Activated CD4-positive, CD25-positive, alpha-beta regulatory T cell treated with anti-CD3 and anti-CD28 coated beads, Interleukin-2, amount 50 U/mL, for 16 hours (primary cell): ENCODE measurements around the gene GAB2.
"Not testable (repeated sequence)": the region's sequence is repeated elsewhere in the genome, so short reads cannot be mapped to it uniquely, and the experiment has no call there.

Experiments used
- DNase-seq: peaks from one replicate; pipeline ENCODE4 v3.0.0-alpha.2; 2020; ENCODE audit warnings: low read depth, low spot score

Gene GAB2

DNA sequence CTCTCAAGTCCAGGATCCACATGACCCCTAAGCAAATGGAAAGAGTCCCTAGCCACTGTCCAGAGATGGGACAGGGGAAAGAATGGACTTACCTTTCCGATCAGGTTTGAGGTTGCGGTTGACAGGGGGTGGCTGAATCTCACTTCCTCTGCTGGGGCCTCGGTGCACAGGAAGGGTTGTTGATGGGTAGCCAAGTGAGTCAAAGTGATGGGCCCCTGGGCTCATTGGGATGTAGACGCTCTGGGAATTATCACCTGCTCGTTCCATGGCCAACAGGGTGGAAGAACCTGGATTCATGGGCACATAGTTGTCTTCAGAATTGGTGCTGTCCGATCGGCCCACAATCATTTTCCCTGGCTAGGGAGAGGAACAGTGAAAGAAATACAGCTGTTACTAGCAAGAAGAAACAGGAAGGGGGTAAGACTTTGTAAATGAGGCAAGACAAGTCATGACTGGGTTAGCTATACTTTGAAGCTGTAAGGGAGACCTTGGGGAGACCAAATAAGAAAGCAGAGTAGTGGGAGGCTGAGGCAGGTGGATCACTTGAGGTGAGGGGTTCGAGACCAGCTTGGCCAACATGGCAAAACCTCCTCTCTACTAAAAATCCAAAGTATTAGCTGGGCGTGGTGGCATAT, 194.2 kb downstream of the GAB2 start:
- no peak for DNase-seq

GRCh38 chr11:78222726-78223125, 194.9 kb downstream of the GAB2 start:
- not testable (repeated sequence) for DNase-seq

GRCh38 chr11:78221396-78222315, 196.0 kb downstream of the GAB2 start:
- DNase-seq, result no peak

GRCh38 chr11:78220218-78221157, 197.1 kb downstream of the GAB2 start:
- DNase-seq, result no peak

DNA sequence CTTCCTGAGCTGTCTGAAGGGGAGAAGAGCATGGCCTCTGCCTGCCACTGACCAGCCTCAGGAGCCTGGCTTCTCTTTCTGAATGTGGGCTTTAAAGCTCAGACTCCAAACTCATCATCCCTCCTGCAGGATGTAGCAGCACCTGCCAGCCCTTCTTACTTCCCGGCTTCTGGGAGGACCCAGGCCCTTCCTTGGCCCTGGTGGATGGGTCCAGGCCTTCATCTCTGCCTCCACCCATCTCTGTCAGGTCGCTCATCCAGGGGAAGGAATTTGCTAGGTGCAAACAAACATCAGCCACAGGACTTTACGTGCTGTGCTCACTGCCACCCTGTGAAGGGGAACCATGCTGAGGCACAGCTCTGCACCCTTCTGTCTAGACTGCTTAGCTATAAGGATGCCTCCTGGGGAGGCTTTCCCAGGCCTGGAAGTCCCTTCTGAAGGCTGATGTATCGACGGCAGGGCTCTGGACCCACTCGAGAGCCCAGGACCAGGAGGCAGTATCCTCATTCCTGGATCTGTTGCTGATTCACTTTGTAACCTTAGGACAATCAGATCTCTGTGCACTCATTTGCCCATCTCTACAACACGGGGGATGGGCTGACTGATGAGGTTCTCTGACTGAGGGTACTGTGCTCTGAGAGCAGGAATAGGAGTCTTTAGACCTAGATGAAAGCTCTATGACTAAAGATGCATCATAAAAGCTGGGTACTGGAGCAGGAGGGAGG, 198.0 kb downstream of the GAB2 start:
- DNase-seq, result no peak

GRCh38 chr11:78218707-78219492, 198.7 kb downstream of the GAB2 start:
- DNase-seq, result no peak

DNA sequence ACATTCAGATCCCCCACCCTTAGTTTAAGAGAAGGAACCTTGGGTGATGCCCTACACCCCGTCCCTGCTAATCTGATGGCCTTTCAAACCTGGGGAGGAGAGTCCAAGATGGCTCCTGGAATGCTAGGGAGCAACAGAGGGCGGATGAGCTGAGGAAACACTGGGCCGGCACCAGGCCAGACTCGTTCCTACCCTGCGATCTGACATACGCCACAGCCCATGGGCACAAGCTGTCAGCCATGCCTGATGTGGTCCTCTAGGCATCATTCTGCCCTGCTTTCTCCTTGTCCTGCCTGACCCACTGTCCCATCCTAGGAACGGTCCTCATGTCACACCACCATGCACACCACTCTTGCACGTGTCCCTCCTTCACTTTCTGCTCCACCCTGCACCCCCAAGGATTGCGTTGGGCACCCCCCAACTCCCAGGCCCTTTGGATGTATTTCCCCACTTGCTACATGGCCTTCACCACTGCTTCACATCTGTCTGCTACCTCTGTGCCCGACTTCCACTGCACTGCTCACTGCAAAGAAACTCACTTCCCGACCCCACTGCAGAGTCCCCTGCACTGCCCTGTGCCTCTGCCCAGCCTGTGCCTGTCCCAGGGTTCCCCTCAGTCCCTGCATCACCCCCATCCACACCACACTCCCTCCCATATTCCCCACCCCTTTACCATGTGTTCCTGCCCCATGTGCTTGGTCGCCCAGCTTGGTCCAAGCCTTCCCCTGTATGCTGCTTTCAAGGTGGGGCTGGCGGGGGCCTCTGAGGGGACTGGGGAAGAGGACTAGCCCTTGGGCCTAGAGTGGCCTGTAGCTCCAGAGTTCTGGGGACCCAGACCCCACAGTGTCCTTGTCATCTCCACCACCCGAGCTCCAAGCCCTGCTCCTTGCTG, 199.7 kb downstream of the GAB2 start:
- no peak for DNase-seq

DNA sequence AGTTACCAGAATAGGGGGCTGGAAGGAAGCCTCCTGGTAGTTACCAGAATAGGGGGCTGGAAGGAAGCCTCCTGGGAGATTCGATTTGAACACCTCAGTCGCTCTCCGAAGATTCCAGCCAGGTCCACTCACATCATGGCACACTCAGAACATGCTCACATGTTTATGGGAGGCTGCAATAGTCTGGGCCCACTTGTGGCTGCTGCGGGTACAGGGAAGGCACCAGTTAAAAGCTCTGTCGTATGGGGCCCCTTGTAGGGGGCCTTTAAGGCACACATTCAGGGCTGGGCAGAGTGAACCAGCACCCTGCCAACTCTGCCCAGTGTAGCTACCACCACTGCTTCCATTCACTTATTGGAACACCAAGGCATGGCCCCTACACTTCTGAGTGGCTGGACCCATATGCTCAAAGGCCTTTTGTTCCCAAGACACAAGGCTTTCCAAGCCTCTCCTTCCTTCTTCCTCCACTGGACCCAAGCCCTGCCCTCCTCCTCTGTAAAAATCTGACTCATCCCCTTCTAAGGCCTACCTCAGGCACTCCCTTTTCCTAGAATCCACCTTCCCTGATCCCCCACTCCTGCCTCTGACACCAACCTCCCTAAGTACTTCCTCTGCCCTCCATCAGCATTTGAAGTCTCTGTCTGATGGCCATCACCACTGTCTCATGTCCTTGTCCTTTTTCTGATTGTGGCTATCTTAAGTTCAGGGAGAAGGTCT, 200.9 kb downstream of the GAB2 start:
- DNase-seq, result no peak

GRCh38 chr11:78216021-78216420, 201.6 kb downstream of the GAB2 start:
- DNase-seq, result no peak

DNA sequence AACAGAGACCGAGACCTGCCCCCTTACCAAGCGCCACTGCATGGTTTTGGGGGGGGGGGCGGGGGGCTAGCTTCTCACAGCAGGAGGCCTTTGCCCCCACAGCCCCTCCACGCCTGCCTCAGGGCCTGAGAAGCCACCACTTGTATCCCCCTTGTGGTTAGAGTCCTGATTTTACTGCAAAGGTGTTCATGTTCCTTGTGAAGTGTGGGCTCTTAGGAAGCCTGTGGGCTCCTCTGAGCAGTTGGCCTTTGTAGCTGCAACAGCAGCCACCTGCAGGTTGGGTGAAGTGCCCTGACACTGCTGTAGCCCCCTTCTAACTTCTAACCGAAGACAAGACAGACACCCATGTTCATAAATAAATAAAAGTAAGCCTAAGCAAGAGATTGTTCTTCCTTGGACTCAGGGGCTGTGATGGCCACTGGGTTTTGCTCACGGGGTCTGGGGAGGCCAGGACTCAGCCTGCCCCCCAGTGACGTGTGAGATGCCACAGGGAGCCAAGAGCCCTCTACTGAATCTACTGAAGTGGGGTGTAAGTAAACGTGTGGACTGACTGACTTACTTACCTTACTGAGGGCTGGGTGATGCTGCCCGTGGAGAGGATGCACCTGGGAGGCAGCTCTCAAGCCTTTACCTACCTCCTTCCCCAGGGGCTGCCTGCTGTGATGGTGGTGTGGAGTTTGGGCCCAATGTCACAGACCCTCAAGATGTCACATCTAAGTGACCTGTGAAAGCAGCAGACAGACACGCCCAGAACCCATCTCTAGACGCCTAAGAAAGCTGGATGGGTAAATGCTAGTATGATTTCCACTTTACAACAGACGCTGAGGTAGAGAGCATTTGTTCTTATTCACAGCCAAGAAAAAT, 203.1 kb downstream of the GAB2 start:
- DNase-seq, result no peak

- no peak for DNase-seq
Observed at GRCh38 chr11:78213526-78214330, 203.9 kb downstream of the GAB2 start.

DNA sequence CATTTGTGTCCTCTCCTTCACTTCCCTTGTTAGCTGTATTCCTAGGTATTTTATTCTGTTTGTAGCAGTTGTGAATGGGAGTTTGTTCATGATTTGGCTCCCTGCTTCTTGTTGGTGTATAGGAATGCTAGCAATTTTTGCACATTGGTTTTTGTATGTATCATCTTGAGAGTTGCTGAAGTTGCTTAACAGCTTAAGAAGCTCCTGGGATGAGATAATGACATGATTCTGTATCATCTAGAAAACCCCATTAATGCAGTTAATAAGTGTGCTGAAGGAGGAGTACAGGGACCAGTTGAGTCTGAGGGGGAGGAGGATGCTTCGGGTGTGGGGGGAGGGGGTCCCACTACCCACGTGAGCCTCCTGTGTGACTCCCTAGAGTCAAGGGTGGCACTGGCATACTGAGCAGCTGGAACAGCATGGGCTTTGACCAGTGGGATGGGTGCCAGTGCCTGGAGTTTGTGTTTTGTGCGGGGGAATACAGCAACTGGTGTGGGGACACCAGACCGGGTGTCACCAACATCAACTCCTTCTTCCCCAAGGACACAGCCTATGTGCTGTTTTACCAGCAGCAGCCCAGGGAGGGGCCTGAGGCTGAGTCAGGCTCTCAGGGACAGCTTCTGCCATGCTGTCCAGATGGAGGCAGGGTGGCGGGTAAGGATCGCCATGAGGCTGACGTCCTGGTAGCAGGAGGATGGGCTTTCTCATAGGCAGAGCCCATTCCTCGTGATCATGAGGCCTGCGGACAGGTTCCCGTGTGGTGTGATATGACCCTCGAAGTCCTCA, 204.8 kb downstream of the GAB2 start:
- DNase-seq, result no peak

GRCh38 chr11:78211565-78211964, 206.1 kb downstream of the GAB2 start:
- no peak for DNase-seq

DNA sequence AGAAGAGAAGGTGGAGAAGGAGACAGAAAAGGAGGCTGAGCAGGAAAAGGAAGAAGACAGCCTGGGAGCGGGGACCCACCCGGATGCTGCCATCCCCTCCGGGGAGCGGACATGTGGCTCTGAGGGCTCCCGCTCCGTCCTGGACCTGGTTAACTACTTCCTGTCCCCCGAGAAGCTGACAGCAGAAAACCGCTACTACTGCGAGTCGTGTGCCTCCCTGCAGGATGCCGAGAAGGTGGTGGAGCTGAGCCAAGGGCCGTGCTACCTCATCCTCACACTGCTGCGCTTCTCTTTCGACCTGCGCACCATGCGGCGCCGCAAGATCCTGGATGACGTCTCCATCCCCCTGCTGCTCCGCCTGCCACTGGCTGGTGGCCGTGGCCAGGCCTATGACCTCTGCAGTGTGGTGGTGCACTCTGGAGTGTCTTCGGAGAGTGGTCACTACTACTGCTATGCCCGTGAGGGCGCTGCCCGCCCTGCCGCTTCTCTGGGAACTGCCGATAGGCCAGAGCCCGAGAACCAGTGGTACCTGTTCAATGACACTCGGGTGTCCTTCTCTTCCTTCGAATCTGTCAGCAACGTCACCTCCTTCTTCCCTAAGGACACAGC, 207.5 kb downstream of the GAB2 start:
- no peak for DNase-seq

DNA sequence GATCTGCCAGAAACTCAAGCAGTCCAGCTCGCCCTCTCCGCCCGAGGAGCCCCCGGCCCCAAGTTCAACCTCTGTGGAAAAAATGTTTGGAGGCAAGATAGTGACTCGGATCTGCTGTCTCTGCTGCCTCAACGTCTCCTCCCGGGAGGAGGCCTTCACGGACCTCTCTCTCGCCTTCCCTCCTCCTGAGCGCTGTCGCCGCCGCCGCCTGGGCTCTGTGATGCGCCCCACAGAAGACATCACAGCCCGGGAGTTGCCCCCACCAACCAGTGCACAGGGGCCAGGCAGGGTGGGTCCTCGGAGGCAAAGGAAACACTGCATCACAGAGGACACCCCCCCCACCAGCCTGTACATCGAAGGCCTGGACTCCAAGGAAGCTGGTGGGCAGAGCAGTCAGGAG, 208.1 kb downstream of the GAB2 start:
- DNase-seq, result no peak
